Subcutaneous adipose tissue (tissue), 4 donors: ENCODE results near the gene TSPAN12. TPM values are rescaled to one million over a fixed set of nuclear protein-coding genes. Genes with fewer than 3 reads are reported as not detected.

Experiments used
- total RNA-seq, 4 donors: library from RNA; depleted of rRNA; stranded (reverse); fragments of >200 nt; gene quantifications; one replicate each; pipeline ENCODE4 v1.1.0, GENCODE V29; 2016
- TF ChIP-seq, protein P1 (sequence below): fragments of 450-650 bp; IDR thresholded peaks from one replicate; pipeline ENCODE4 v1.5.1; 2016; ENCODE audit warnings: low read depth, mild to moderate bottlenecking, control low read depth, antibody characterized with exemption, moderate library complexity

Gene TSPAN12, protein sequence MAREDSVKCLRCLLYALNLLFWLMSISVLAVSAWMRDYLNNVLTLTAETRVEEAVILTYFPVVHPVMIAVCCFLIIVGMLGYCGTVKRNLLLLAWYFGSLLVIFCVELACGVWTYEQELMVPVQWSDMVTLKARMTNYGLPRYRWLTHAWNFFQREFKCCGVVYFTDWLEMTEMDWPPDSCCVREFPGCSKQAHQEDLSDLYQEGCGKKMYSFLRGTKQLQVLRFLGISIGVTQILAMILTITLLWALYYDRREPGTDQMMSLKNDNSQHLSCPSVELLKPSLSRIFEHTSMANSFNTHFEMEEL
- 10 to 100 TPM in 2 of 4 donors, 1 to 10 TPM in 2; 7.0 to 12.1 (median 10.3) TPM for total RNA-seq

DNA sequence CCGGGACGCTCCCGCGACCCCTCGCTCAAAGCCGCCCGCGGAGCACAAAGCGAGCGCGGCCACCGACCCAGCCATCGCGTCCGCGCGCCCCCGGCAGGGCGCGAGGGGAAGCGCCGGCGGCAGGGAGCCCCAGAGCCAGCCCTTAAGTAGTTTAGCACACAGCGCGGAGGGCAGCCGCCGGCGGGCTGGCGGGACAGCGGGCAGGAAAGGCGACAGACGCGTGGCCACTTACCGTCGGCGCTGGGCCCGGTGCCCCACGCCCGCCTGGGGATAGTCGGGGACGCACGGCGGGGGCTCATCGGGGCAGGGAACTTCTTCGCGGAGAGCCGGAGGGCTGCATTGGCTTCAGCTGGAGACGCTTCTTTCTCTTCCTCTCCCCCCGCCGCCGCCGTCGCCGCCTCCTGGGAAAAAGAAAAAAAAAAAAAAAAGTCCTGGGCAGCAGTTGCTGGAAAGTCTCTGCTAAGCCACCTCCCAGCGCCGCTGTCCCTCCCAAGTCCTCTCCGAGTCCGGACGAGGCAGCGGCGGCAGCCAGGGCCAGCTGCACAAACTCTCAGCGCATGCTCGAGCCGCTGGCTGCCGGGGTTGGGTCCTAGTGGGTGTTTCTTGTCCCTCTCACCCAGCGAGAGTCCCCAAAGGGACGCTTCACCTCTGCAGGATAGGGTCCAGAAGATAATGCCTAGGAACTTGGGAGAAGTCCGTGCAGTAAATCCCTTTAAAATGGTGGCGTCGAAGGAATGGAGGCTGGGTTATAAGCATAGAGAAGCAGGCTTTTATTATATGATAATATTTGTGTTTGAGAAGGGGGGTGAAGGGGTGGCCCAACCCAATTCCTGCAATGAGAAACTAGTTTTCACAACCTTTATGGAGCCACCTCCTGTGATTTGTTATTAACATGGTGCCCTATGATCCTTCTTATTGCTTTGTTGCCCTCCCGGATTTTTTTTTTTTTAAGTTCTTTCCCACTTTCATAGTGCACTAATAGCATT, at the start of gene TSPAN12:
Gene TSPAN12 (minus strand): TSS at position 557 of the 986 bp plus-strand sequence. CDS start 1,381 bp downstream, outside the sequence.
- TF ChIP-seq, protein P1, sequence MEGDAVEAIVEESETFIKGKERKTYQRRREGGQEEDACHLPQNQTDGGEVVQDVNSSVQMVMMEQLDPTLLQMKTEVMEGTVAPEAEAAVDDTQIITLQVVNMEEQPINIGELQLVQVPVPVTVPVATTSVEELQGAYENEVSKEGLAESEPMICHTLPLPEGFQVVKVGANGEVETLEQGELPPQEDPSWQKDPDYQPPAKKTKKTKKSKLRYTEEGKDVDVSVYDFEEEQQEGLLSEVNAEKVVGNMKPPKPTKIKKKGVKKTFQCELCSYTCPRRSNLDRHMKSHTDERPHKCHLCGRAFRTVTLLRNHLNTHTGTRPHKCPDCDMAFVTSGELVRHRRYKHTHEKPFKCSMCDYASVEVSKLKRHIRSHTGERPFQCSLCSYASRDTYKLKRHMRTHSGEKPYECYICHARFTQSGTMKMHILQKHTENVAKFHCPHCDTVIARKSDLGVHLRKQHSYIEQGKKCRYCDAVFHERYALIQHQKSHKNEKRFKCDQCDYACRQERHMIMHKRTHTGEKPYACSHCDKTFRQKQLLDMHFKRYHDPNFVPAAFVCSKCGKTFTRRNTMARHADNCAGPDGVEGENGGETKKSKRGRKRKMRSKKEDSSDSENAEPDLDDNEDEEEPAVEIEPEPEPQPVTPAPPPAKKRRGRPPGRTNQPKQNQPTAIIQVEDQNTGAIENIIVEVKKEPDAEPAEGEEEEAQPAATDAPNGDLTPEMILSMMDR: no peak

DNA sequence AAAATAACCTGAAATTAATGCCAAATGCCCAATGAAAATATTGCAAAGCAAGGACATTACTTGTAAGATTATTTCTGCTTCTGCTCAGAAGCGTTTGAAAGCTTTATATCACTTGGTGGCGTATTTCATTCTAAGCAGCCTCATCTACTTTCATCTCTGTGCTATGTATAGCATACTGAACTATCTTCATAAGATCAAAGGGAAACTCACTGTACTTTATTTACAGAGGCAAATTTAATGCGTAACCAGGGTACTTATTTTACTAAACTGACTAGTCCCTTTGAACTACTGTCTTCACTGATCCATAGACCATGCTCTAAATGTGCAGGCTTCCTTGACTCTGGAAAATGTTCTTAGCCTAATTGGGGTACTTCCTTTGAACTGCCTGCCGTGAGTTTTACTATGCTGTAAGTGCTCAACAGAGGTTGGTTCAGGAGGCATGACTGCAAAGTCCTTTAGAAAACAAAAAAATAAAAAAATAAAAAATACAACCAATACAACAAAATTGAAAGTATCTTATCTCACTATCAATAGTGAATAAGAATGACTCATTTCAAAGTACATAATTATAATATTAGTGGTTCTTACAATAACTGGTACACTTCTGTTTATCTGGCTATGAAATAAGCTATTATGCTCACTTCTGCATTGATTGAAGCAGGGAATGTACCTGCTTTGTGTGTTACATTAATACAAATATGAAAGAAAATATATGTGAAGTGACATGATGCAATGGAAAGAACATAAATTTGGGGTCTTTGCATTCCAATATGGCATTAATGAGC, 41.0 kb upstream of the TSPAN12 start:
- TF ChIP-seq, protein P1: no peak

DNA sequence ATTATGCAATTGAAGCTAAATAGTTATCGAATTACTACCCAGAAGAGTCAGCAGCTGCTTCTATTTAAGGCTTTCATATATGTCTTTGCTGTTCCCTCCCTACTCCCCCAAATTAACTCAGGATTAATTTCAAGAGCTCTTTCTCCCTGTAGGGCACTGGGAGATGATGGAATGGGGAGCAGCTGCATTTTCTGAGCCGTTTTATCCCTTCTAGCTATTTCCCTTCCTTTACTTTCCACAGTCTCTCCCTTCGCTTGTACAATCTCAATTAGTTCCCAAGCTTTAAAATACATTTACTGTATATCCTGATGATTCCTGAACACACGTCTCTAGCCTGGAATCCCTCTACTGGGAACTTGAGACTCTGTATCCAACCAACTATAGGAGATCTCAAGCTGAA, 19.8 kb upstream of the TSPAN12 start:
- TF ChIP-seq, protein P1: no peak

DNA sequence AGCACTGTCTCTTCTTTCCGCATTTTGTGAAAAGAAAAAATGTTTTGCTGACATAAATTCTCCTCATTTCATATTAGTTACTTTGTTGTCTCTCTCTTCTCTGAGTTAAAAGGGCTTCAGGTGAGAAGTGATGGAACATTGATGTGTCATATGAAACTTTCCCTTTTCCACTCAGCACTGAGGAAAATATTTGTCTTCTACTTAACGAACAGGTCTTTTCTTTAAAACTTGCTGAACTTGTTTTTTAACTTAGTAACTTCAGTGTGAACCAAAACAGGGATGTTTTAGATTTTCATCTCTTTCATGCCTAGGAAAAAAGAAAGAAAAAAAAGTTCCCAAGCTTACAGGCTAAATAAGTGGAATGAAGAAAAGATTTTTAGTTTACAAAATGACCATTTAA, 19.0 kb upstream of the TSPAN12 start:
- TF ChIP-seq, protein P1: no peak

DNA sequence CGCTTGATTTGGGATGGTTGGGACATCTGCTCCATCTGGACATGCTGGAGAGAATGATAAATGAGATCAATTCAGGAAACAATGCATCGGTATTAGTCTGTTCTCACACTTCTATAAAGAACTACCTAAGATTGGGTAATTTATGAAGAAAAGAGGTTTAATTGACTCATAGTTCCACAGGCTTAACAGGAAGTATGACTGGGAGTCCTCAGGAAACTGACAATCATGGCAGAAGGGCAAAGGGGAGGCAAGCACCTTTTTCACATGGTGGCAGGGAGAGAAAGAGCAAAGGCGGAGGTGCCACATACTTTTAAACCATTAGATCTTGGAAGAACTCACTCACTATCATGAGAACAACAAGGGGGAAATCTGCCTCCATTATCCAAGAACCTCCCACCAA, 16.8 kb upstream of the TSPAN12 start:
- TF ChIP-seq, protein P1: no peak

DNA sequence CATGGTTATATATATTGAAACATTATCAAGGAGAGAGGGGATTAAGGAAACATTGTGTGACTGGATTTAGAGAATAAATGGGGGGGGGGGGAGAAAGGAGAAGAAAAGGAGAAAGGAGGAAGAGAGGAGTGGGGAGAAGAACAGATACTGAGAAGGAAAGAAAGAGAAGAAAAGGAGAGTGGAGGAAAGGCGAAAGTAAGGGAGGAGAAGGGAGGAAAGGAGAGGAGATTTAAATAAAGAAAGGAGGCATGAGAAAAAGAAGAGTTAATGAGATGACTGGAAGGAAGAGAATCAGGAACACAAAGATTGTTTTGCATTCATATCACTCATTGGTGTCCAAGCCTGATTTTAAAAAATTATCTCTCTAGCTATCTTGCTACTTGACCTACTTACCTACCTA, 16.1 kb upstream of the TSPAN12 start:
- TF ChIP-seq, protein P1: no peak
